ENCODE data around the gene GMDS.

DNA sequence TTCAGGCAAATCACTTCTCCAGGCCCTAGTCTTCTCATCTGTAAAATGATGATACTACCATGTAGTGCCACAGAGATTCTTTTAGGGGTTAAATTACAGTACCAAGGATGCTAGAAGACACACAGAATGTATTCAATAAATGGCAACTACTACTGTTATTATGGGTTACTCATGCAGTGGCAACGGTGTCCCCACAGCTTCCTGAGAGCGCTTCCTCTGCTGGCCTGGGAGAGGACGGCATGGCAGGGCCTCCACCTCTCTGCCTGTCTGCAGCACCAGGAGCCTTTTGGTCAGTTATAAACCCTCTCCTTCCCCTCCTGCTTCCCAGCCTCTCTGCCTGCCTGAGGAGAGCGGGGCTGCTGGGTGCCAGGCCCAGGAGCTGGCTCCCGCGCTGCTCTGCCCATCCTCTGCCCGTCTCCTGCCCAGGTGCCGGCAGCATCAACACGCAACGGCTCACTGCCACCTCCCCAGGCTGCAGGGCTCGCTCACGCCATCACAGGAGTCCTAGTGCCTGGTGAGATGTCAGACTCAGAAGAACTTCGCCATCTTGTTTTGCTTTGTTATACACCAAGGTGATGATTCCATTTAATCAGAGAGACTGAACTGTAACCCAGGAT lies 465.0 kb downstream of the GMDS start:
- TF ChIP-seq, protein P1, sequence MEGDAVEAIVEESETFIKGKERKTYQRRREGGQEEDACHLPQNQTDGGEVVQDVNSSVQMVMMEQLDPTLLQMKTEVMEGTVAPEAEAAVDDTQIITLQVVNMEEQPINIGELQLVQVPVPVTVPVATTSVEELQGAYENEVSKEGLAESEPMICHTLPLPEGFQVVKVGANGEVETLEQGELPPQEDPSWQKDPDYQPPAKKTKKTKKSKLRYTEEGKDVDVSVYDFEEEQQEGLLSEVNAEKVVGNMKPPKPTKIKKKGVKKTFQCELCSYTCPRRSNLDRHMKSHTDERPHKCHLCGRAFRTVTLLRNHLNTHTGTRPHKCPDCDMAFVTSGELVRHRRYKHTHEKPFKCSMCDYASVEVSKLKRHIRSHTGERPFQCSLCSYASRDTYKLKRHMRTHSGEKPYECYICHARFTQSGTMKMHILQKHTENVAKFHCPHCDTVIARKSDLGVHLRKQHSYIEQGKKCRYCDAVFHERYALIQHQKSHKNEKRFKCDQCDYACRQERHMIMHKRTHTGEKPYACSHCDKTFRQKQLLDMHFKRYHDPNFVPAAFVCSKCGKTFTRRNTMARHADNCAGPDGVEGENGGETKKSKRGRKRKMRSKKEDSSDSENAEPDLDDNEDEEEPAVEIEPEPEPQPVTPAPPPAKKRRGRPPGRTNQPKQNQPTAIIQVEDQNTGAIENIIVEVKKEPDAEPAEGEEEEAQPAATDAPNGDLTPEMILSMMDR (IDR thresholded peaks at IDR 0.05) = no peak
- no peak for TF ChIP-seq POLR2AphosphoS5 (IDR thresholded peaks at IDR 0.05; ENCODE audit: insufficient read depth in 1 of 2, low read depth in 1 of 2)

Data from vagina (tissue), 2 donors.